Keratinocyte (primary cell): ENCODE measurements around the gene TSPYL2.

Experiments
- CTCF ChIP-seq, 3 experiments: IDR thresholded peaks in 1 of 3; conservative IDR thresholded peaks in 1 of 3; optimal IDR thresholded peaks in 1 of 3; 2 replicates in 2 of 3; 3 replicates in 1 of 3; pipeline versions ENCODE3 to v1.5.1; 2011; ENCODE audit warnings: low read length in 3 of 3, mild to moderate bottlenecking in 3 of 3, moderate library complexity in 2 of 3, control low read depth in 1 of 3, inconsistent platforms in 1 of 3; ENCODE audit not compliant: insufficient read depth in 2 of 3; ENCODE audit errors: extremely low read depth in 1 of 3
- EZH2 ChIP-seq: IDR thresholded peaks from one replicate; pipeline ENCODE4 v1.6.1; 2012; ENCODE audit warnings: inconsistent platforms, mild to moderate bottlenecking, low read length, moderate library complexity

GRCh38 chrX:53116101-53116500 is 33.9 kb downstream of the TSPYL2 start:
- TF ChIP-seq CTCF (optimal IDR thresholded peaks at IDR 0.05 in 1 of 3, IDR thresholded peaks at IDR 0.05 in 1 of 3, conservative IDR thresholded peaks at IDR 0.05 in 1 of 3; ENCODE audit: extremely low read depth in 1 of 3, insufficient read depth in 2 of 3, low read length in 3 of 3) (no peak), EZH2 (no peak)
